Measurements from ENCODE around the gene AATK. TPM values are rescaled to one million over a fixed set of nuclear protein-coding genes. Genes with fewer than 3 reads are reported as not detected.
A peak's percentile ranks its signal among the peaks of the same experiment; 100 is the strongest.

Gene AATK
- total and polyA plus RNA-seq, 2 of the 4 experiments (the other 2 are of a cell fraction) = under 0.01 to 0.21 TPM

GRCh38 chr17:81173052-81173761 is 7.2 kb upstream of the AATK start:
- H4K91ac ChIP-seq (ENCODE audit: insufficient read depth, low read depth, low read length) = no peak overlapping the region
- no peak overlapping the region for H3K56ac ChIP-seq (ENCODE audit: extremely low read depth, insufficient read depth, low read length)
- no peak overlapping the region for H3K9ac ChIP-seq (ENCODE audit: low read depth, low read length)
- H3K27me3 ChIP-seq (ENCODE audit: control insufficient read depth, insufficient read depth, low read length) = peaks cover 3% of the 10 kb centered on the region; the same call in 1 of the 2 replicates
- no TSS peak for BruUV-seq (replicated peaks)
- ChIA-PET CTCF (no interaction called here), POLR2A (ENCODE audit: unreplicated experiment) (no interaction called here)
- no peak overlapping the region for H2BK20ac ChIP-seq (ENCODE audit: low read depth, low read length)
- H3K9me3 ChIP-seq (ENCODE audit: control insufficient read depth, insufficient read depth, low read length) = no peaks in the 10 kb centered on the region
- H2AK5ac ChIP-seq (ENCODE audit: low read depth, low read length) = no peak overlapping the region
- 82% methylated on average over 6 of the region's 11 CpGs; no CpG with 5 or more reads in 1 of the 2 experiments for WGBS, 2 experiments (ENCODE audit: extremely low coverage in 2 of 2, insufficient read length in 1 of 2)
- no peak overlapping the region for H2BK120ac ChIP-seq (ENCODE audit: low read depth, low read length)
- H2BK15ac ChIP-seq (ENCODE audit: low read depth, low read length) = no peak overlapping the region
- H3K14ac ChIP-seq (replicated peaks; ENCODE audit: low read depth, low read length) = no peak overlapping the region
- H4K5ac ChIP-seq (ENCODE audit: low read depth, low read length) = no peak overlapping the region
- H2AFZ ChIP-seq (replicated peaks; ENCODE audit: low read length, poor library complexity) = no peak overlapping the region
- no peak overlapping the region for H3K27ac ChIP-seq (ENCODE audit: insufficient read depth, low read length)
- H4K20me1 ChIP-seq (ENCODE audit: insufficient read depth, low read length) = 0 out of 2 replicates have a peak, but pooled peaks cover 3% of the 10 kb centered on the region
- no peak overlapping the region for H3K4me3 ChIP-seq (ENCODE audit: insufficient read depth, low read depth, low read length)
- intact Hi-C loops (cut with micrococcal nuclease) (no loop called here), dilution Hi-C loops (cut with HindIII; ENCODE audit: low sequenced_read_pairs, unreplicated experiment) (no loop called here), in situ Hi-C loops (cut with MboI; ENCODE audit: low sequenced_read_pairs) (no loop called here)
- no peak overlapping the region for H3K18ac ChIP-seq (ENCODE audit: low read depth, low read length)
- no peak overlapping the region for H4K8ac ChIP-seq (ENCODE audit: low read depth in 2 of 2, low read length in 2 of 2)
- H3K4me1 ChIP-seq (ENCODE audit: control insufficient read depth, insufficient read depth, low read length) = 0 out of 2 replicates have a peak, but pooled peaks cover 2% of the 10 kb centered on the region
- no peaks in the 10 kb centered on the region for H3K79me1 ChIP-seq (ENCODE audit: low read depth in 1 of 2, low read length in 2 of 2)
- H3K36me3 ChIP-seq (ENCODE audit: control insufficient read depth, insufficient read depth, low read length) = no peaks in the 10 kb centered on the region
- no peak for ATAC-seq (ENCODE audit: low read depth)
- no peak overlapping the region for H3K4ac ChIP-seq (ENCODE audit: low read depth, low read length)
- H3K9me1 ChIP-seq (ENCODE audit: insufficient read depth, low read length) = no peaks in the 10 kb centered on the region
- no peak overlapping the region for H2BK5ac ChIP-seq (ENCODE audit: low read depth, low read length, poor library complexity, severe bottlenecking)
- H3K4me2 ChIP-seq (ENCODE audit: low read depth, low read length) = no peak overlapping the region
- no peak for TF ChIP-seq USF2 (IDR thresholded peaks at IDR 0.05; ENCODE audit: low read depth, low read length)
- no peak for TF ChIP-seq MXI1 (IDR thresholded peaks at IDR 0.05; ENCODE audit: borderline replicate concordance, low read depth, low read length)
- no peak for TF ChIP-seq BHLHE40 (IDR thresholded peaks at IDR 0.05; ENCODE audit: low read depth, low read length)
- TF ChIP-seq POLR2A (IDR thresholded peaks at IDR 0.05; ENCODE audit: low read depth, low read length) = no peak
- TF ChIP-seq CHD1 (IDR thresholded peaks at IDR 0.05; ENCODE audit: low read depth, low read length) = no peak
- no peak for TF ChIP-seq NFE2L2 (IDR thresholded peaks at IDR 0.05; ENCODE audit: low read depth, low read length)
- TF ChIP-seq MAFK (IDR thresholded peaks at IDR 0.05; ENCODE audit: low read depth, low read length) = no peak
- no peak for TF ChIP-seq MAZ (IDR thresholded peaks at IDR 0.05; ENCODE audit: borderline replicate concordance, low read depth, low read length)
- TF ChIP-seq CEBPB (IDR thresholded peaks at IDR 0.05; ENCODE audit: low read depth, low read length) = no peak
- TF ChIP-seq FOS (IDR thresholded peaks at IDR 0.05; ENCODE audit: low read depth, low read length) = no peak
- TF ChIP-seq, protein P1, sequence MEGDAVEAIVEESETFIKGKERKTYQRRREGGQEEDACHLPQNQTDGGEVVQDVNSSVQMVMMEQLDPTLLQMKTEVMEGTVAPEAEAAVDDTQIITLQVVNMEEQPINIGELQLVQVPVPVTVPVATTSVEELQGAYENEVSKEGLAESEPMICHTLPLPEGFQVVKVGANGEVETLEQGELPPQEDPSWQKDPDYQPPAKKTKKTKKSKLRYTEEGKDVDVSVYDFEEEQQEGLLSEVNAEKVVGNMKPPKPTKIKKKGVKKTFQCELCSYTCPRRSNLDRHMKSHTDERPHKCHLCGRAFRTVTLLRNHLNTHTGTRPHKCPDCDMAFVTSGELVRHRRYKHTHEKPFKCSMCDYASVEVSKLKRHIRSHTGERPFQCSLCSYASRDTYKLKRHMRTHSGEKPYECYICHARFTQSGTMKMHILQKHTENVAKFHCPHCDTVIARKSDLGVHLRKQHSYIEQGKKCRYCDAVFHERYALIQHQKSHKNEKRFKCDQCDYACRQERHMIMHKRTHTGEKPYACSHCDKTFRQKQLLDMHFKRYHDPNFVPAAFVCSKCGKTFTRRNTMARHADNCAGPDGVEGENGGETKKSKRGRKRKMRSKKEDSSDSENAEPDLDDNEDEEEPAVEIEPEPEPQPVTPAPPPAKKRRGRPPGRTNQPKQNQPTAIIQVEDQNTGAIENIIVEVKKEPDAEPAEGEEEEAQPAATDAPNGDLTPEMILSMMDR (conservative IDR thresholded peaks at IDR 0.05; ENCODE audit: low read depth, low read length) = no peak
- TF ChIP-seq RCOR1 (IDR thresholded peaks at IDR 0.05; ENCODE audit: insufficient replicate concordance, low read length) = no peak
- no peak for TF ChIP-seq SMC3 (IDR thresholded peaks at IDR 0.05; ENCODE audit: low read depth, low read length)
- TF ChIP-seq RAD21 (IDR thresholded peaks at IDR 0.05; ENCODE audit: low read length) = no peak
- H3K23ac ChIP-seq (ENCODE audit: low read depth, low read length) = no peak overlapping the region
- DNase-seq = no peak
- peak overlapping the region; percentile 75 for H2AK9ac ChIP-seq (replicated peaks; ENCODE audit: low read depth, low read length, poor library complexity)

Measured in IMR-90 (cell line).